Measurements from ENCODE around the gene MSRB3.

DNA sequence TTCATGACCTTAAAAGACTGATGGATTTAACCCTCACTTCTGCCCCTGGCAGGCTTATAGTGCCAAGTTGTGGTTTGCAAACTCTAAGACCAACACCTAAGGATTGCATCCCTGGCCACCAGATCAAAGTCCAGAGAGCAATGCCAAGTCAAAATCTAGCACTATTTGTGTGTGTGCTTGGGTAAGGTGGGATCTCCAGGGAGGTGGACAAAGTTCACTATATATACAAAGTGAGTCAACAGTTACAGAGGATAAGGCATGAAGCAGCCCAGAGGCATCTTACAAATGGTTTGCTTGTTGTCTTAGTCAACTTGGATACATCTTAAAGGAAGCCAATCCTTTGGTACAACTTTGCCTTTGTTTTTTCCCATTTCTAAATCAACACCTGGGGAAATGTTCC, 137.3 kb downstream of the MSRB3 start:
- TF ChIP-seq, protein P1, sequence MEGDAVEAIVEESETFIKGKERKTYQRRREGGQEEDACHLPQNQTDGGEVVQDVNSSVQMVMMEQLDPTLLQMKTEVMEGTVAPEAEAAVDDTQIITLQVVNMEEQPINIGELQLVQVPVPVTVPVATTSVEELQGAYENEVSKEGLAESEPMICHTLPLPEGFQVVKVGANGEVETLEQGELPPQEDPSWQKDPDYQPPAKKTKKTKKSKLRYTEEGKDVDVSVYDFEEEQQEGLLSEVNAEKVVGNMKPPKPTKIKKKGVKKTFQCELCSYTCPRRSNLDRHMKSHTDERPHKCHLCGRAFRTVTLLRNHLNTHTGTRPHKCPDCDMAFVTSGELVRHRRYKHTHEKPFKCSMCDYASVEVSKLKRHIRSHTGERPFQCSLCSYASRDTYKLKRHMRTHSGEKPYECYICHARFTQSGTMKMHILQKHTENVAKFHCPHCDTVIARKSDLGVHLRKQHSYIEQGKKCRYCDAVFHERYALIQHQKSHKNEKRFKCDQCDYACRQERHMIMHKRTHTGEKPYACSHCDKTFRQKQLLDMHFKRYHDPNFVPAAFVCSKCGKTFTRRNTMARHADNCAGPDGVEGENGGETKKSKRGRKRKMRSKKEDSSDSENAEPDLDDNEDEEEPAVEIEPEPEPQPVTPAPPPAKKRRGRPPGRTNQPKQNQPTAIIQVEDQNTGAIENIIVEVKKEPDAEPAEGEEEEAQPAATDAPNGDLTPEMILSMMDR (IDR thresholded peaks at IDR 0.05): no peak
- no peak for TF ChIP-seq POLR2A (IDR thresholded peaks at IDR 0.05)
- no peak for TF ChIP-seq POLR2AphosphoS5 (IDR thresholded peaks at IDR 0.05)
